Aorta (tissue), 5 donors: ENCODE data around the gene NANOS1. TPM values are rescaled to one million over a fixed set of nuclear protein-coding genes. Genes with fewer than 3 reads are reported as not detected.

Experiments
- ATAC-seq: fragments of 200-7000 bp; cut with Tn5 transposase; one replicate; pipeline ENCODE4 v1.9.1; 2022; ENCODE audit warnings: moderate library complexity; ENCODE audit not compliant: low FRiP score
- DNase-seq, 2 donors: peaks; one replicate each; pipeline ENCODE4 v3.0.0-alpha.2; 2020
- H3K27ac ChIP-seq, 2 donors: one replicate each; pipeline ENCODE4 v1.5.1; 2013; ENCODE audit warnings: low read length in 2 of 2, mild to moderate bottlenecking in 2 of 2, moderate library complexity in 2 of 2, control low read depth in 1 of 2, inconsistent platforms in 1 of 2, low read depth in 1 of 2
- H3K27me3 ChIP-seq, 2 donors: one replicate each; pipeline ENCODE4 v1.6.1; 2013; ENCODE audit warnings: control low read depth in 1 of 2, low read length in 1 of 2, mild to moderate bottlenecking in 1 of 2, moderate library complexity in 1 of 2; ENCODE audit not compliant: insufficient read depth in 2 of 2, control insufficient read depth in 1 of 2
- H3K36me3 ChIP-seq, 2 donors: one replicate each; pipeline ENCODE4 v1.6.1; 2013; ENCODE audit warnings: control low read depth in 1 of 2, low read length in 1 of 2, mild to moderate bottlenecking in 1 of 2; ENCODE audit not compliant: insufficient read depth in 2 of 2, control insufficient read depth in 1 of 2
- H3K4me1 ChIP-seq, 2 donors: one replicate each; pipeline ENCODE4 v1.6.1; 2013; ENCODE audit warnings: low read length in 2 of 2, control low read depth in 1 of 2, mild to moderate bottlenecking in 1 of 2, moderate library complexity in 1 of 2; ENCODE audit not compliant: insufficient read depth in 2 of 2, control insufficient read depth in 1 of 2
- H3K4me3 ChIP-seq, 2 donors: one replicate each; pipeline ENCODE4 v1.5.1; 2013; ENCODE audit warnings: low read length in 2 of 2, control low read depth in 1 of 2, mild to moderate bottlenecking in 1 of 2
- H3K9me3 ChIP-seq: one replicate; pipeline ENCODE4 v1.6.1; 2013; ENCODE audit warnings: mild to moderate bottlenecking, low read length; ENCODE audit not compliant: control insufficient read depth
- WGBS, 2 donors: extraction: QIAGEN DNeasy Blood & Tissue Kit; methylation state at CpG; one replicate each; pipeline ENCODE4 v1.1.7; 2013; 5-methylcytosine and 5-hydroxymethylcytosine counted together
- intact Hi-C, 2 donors: fragments of 100-400 bp; cut with DNase I; formaldehyde crosslinking; loops; one replicate each; pipeline versions ENCODE4 v1.14.2 to v1.15.0; 2022
- long read RNA-seq, 2 donors: library from polyadenylated mRNA; unstranded; transcript quantifications; one replicate each; pipeline ENCODE4 v2.0.0, GENCODE V29; 2020 to 2021
- polyA plus RNA-seq, 2 donors: library from polyadenylated mRNA; stranded (reverse); fragments of 200-250 nt; gene quantifications; one replicate each; pipeline ENCODE4 v1.2.3, GENCODE V29; 2013
- total RNA-seq, 2 donors: library from RNA; stranded (reverse); fragmentation: NEBNext Ultra II Directional; extraction: Animal tissue kit (Norgen Biotek cat#: 25700); gene quantifications; one replicate each; pipeline ENCODE4 v1.2.1, GENCODE V29; 2021
- donor health status: healthy with polysubstance abuse.
- donor health status: Bipolar disorder and iron deficiency.
- donor health status: DM: no; HTN: no; CAD: no.
- donor health status: DM: no; HTN: no; CAD: no.
- donor health status: DM: yes; HTN: yes; CAD: no.

Gene NANOS1
- total RNA-seq, result 1 to 10 TPM; 1.4 to 1.9 TPM
- polyA plus RNA-seq, result 1 to 10 TPM; 1.0 to 1.3 TPM
- long read RNA-seq, donor 1, full-length matches to known transcripts, result 3 of 3 reads
- long read RNA-seq, donor 1, partial matches to known transcripts, result 0 of 3 reads
- long read RNA-seq, donor 1, other reads (novel, unspliced or antisense), result 0 of 3 reads
- long read RNA-seq, donor 2, full-length matches to known transcripts, result 4 of 4 reads
- long read RNA-seq, donor 2, partial matches to known transcripts, result 0 of 4 reads
- long read RNA-seq, donor 2, other reads (novel, unspliced or antisense), result 0 of 4 reads

GRCh38 chr10:119029613-119030420 lies at the start of gene NANOS1:
Gene NANOS1, plus strand, starts transcription at chr10:119029714. Its CDS starts 88 bp downstream, at chr10:119029802.
- DNase-seq (no peak), ATAC-seq (no peak)
- intact Hi-C loops, result loop anchor here (5.0 to 10.0 kb wide), 4 partner anchors 47 to 275 kb away; partner anchors contain the start of gene CACUL1 (in 1 of the 2)
- Histone ChIP-seq H3K9me3 (no peaks in the 10 kb centered on the region), H3K4me1 (peaks cover 0 to 2% of the 10 kb centered on the region in 2 donors), H3K4me3 (peak within 1 kb of the TSS; percentile 57 to 71), H3K27me3 (no peaks in the 10 kb centered on the region), H3K36me3 (peaks cover 3 to 6% of the 10 kb centered on the region in 2 donors), H3K27ac (peak within 1 kb of the TSS in 1 of 2 donors; percentile 78)
- WGBS, 2 donors, result 0 to 1% methylated on average over 32 to 136 of the region's 136 CpGs

- Histone ChIP-seq H3K4me1 (no peaks in the 10 kb centered on the region), H3K4me3 (no peak overlapping the region), H3K36me3 (no peaks in the 10 kb centered on the region), H3K27ac (no peak overlapping the region), H3K27me3 (no peaks in the 10 kb centered on the region), H3K9me3 (peaks cover under 1% of the 10 kb centered on the region)
- intact Hi-C loops, result no loop called here
- DNase-seq (no peak), ATAC-seq (peak; percentile 36)
- WGBS, 2 donors, result 93% methylated on average over 17 of the region's 17 CpGs
Measured at GRCh38 chr10:118980135-118980865, 49.2 kb upstream of the NANOS1 start.

GRCh38 chr10:118980870-118981269 lies 48.6 kb upstream of the NANOS1 start:
- Histone ChIP-seq H3K4me1 (no peaks in the 10 kb centered on the region), H3K9me3 (peaks cover 2% of the 10 kb centered on the region), H3K27ac (no peak overlapping the region), H3K36me3 (no peaks in the 10 kb centered on the region), H3K27me3 (no peaks in the 10 kb centered on the region), H3K4me3 (no peak overlapping the region)
- DNase-seq (no peak), ATAC-seq (no peak)
- 69 to 76% methylated on average over 6 of the region's 6 CpGs for WGBS, 2 donors
- intact Hi-C loops, result no loop called here

- no peaks in the 10 kb centered on the region for H3K4me1 ChIP-seq
- intact Hi-C loops, result no loop called here
- H3K27ac ChIP-seq, result no peak overlapping the region
- H3K4me3 ChIP-seq, result no peak overlapping the region
- 91 to 92% methylated on average over 11 of the region's 11 CpGs for WGBS, 2 donors
- peaks cover 2% of the 10 kb centered on the region for H3K9me3 ChIP-seq
- DNase-seq (no peak), ATAC-seq (no peak)
- no peaks in the 10 kb centered on the region for H3K27me3 ChIP-seq
- no peaks in the 10 kb centered on the region for H3K36me3 ChIP-seq
Measured at GRCh38 chr10:118981946-118982345, 47.6 kb upstream of the NANOS1 start.

- DNase-seq, result no peak
- Histone ChIP-seq H3K9me3 (peaks cover 2% of the 10 kb centered on the region), H3K4me3 (no peak overlapping the region), H3K27ac (no peak overlapping the region), H3K36me3 (no peaks in the 10 kb centered on the region), H3K27me3 (no peaks in the 10 kb centered on the region), H3K4me1 (no peaks in the 10 kb centered on the region)
- ATAC-seq, result no peak
- intact Hi-C loops, result no loop called here
- WGBS, 2 donors, result 95 to 98% methylated on average over 4 of the region's 4 CpGs
Measured at GRCh38 chr10:118982366-118982765, 47.1 kb upstream of the NANOS1 start.

GRCh38 chr10:118983263-118983662 lies 46.3 kb upstream of the NANOS1 start:
- no peak overlapping the region for H3K27ac ChIP-seq
- intact Hi-C loops, result no loop called here
- H3K4me1 ChIP-seq, result no peaks in the 10 kb centered on the region
- WGBS, 2 donors, result 78% methylated on average over 1 of the region's 1 CpG
- no peaks in the 10 kb centered on the region for H3K27me3 ChIP-seq
- no peak for ATAC-seq
- H3K9me3 ChIP-seq, result peaks cover 2% of the 10 kb centered on the region
- H3K36me3 ChIP-seq, result no peaks in the 10 kb centered on the region
- DNase-seq, result no peak
- H3K4me3 ChIP-seq, result no peak overlapping the region

- ATAC-seq (no peak), DNase-seq (no peak)
- WGBS, 2 donors, result 90 to 92% methylated on average over 2 of the region's 2 CpGs
- H3K27me3 ChIP-seq, result no peaks in the 10 kb centered on the region
- intact Hi-C loops, result no loop called here
- no peak overlapping the region for H3K27ac ChIP-seq
- H3K36me3 ChIP-seq, result no peaks in the 10 kb centered on the region
- H3K4me1 ChIP-seq, result no peaks in the 10 kb centered on the region
- H3K9me3 ChIP-seq, result peaks cover 2% of the 10 kb centered on the region
- H3K4me3 ChIP-seq, result no peak overlapping the region
Measured at GRCh38 chr10:118985576-118985975, 43.9 kb upstream of the NANOS1 start.

GRCh38 chr10:118986815-118987790 lies 42.4 kb upstream of the NANOS1 start:
- DNase-seq (no peak), ATAC-seq (no peak)
- Histone ChIP-seq H3K27me3 (no peaks in the 10 kb centered on the region), H3K4me3 (no peak overlapping the region), H3K9me3 (peaks cover 2% of the 10 kb centered on the region), H3K27ac (no peak overlapping the region), H3K36me3 (no peaks in the 10 kb centered on the region), H3K4me1 (no peaks in the 10 kb centered on the region)
- WGBS, 2 donors, result 80 to 82% methylated on average over 7 of the region's 7 CpGs
- intact Hi-C loops, result no loop called here
